Neural crest cell (in vitro differentiated cells): ENCODE measurements around the gene SLC6A1. TPM values are rescaled to one million over a fixed set of nuclear protein-coding genes. Genes with fewer than 3 reads are reported as not detected.

Source experiments
- DNase-seq: peaks from one replicate; pipeline ENCODE4 v3.0.0; 2021; ENCODE audit warnings: low read depth, mixed read lengths, low spot score
- H3K27ac Mint-ChIP-seq: one replicate; pipeline ENCODE4 v1.8.0; 2021; ENCODE audit warnings: mild to moderate bottlenecking, mixed read lengths; ENCODE audit not compliant: unreplicated experiment
- H3K27me3 Mint-ChIP-seq: 2 replicates; pipeline ENCODE4 v1.8.0; 2021; ENCODE audit warnings: low read depth, mild to moderate bottlenecking, mixed read lengths
- H3K36me3 Mint-ChIP-seq: 2 replicates; pipeline ENCODE4 v1.8.0; 2021; ENCODE audit warnings: low read depth, mild to moderate bottlenecking, mixed read lengths
- H3K4me1 Mint-ChIP-seq: 2 replicates; pipeline ENCODE4 v1.8.0; 2021; ENCODE audit warnings: mixed read lengths
- H3K4me3 Mint-ChIP-seq: one replicate; pipeline ENCODE4 v1.8.0; 2021; ENCODE audit warnings: mild to moderate bottlenecking, mixed read lengths
- H3K9me3 Mint-ChIP-seq: 2 replicates; pipeline ENCODE4 v1.8.0; 2021; ENCODE audit warnings: mixed read lengths
- long read RNA-seq: library from polyadenylated mRNA; unstranded; transcript quantifications from one replicate; pipeline ENCODE4 v2.0.0, GENCODE V29; 2020
- total RNA-seq: library from RNA; stranded (reverse); gene quantifications from 2 replicates; pipeline ENCODE4 v1.2.1, GENCODE V29; 2021
- TF ChIP-seq, protein P1 (sequence below): fragments of 200-600 bp; sonication (generic); conservative IDR thresholded peaks from 2 replicates; pipeline ENCODE4 v1.5.0; 2021; ENCODE audit warnings: antibody characterized with exemption, mild to moderate bottlenecking

Gene SLC6A1
- 0.42 and 0.45 TPM in 2 replicates for total RNA-seq
- long read RNA-seq = 0 reads

- H3K27ac Mint-ChIP-seq = no peak within 1 kb of the TSS
- H3K36me3 Mint-ChIP-seq = no peaks in the 10 kb centered on the region
- TF ChIP-seq, protein P1, sequence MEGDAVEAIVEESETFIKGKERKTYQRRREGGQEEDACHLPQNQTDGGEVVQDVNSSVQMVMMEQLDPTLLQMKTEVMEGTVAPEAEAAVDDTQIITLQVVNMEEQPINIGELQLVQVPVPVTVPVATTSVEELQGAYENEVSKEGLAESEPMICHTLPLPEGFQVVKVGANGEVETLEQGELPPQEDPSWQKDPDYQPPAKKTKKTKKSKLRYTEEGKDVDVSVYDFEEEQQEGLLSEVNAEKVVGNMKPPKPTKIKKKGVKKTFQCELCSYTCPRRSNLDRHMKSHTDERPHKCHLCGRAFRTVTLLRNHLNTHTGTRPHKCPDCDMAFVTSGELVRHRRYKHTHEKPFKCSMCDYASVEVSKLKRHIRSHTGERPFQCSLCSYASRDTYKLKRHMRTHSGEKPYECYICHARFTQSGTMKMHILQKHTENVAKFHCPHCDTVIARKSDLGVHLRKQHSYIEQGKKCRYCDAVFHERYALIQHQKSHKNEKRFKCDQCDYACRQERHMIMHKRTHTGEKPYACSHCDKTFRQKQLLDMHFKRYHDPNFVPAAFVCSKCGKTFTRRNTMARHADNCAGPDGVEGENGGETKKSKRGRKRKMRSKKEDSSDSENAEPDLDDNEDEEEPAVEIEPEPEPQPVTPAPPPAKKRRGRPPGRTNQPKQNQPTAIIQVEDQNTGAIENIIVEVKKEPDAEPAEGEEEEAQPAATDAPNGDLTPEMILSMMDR = peak; percentile 24
- peaks cover 10% of the 10 kb centered on the region for H3K4me1 Mint-ChIP-seq
- no peaks in the 10 kb centered on the region for H3K9me3 Mint-ChIP-seq
- H3K4me3 Mint-ChIP-seq = peak within 1 kb of the TSS; percentile 84
- peaks cover 93% of the 10 kb centered on the region for H3K27me3 Mint-ChIP-seq
- DNase-seq = no peak
These were observed at the start of gene SLC6A1 for GRCh38 chr3:10992017-10992942. Gene SLC6A1, plus strand, starts transcription at chr3:10992748. Its CDS starts 24,464 bp downstream, at chr3:11017212.

- H3K9me3 Mint-ChIP-seq = no peaks in the 10 kb centered on the region
- H3K4me3 Mint-ChIP-seq = no peak overlapping the region
- TF ChIP-seq, protein P1 = no peak
- H3K36me3 Mint-ChIP-seq = no peaks in the 10 kb centered on the region
- H3K27ac Mint-ChIP-seq = no peak overlapping the region
- H3K4me1 Mint-ChIP-seq = peaks cover 25% of the 10 kb centered on the region
- H3K27me3 Mint-ChIP-seq = no peaks in the 10 kb centered on the region
- no peak for DNase-seq
These were observed 47.7 kb upstream of the SLC6A1 start for GRCh38 chr3:10944866-10945265.

DNA sequence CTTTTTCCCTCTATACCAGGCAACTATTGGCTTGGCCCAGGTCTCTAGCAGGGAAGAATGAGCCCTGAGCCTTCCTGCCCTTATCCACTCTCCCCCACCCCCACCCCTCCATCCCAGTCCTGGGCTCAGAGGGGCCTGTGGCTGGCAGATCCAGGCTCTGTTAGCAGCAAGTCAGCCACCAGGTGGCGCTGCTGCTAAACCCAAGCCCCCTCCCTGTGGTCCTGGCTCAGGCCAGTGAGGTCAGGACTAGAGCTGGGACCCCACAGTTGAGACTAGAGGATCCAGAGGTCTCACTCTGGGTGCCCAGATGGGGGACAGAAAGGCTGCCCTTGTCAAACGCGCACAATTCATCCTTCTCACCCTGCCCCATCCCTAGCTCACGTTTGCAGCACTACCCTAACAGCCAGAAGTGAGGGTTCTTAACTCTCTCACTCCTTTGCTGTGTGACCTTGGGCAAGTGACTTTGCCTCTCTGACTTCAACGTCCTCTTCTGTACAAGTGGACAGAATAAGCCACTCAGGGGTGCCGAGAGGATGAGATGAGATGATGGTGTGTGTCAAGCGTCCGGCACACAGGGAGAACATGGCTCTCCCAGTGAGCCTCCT is 46.8 kb upstream of the SLC6A1 start:
- Mint-ChIP-seq H3K27ac (no peak overlapping the region), H3K36me3 (no peaks in the 10 kb centered on the region), H3K27me3 (no peaks in the 10 kb centered on the region), H3K4me3 (no peak overlapping the region), H3K9me3 (no peaks in the 10 kb centered on the region), H3K4me1 (peaks cover 26% of the 10 kb centered on the region)
- TF ChIP-seq, protein P1 = peak; percentile 88
- DNase-seq = peak; percentile 84

GRCh38 chr3:10946526-10946925 is 46.0 kb upstream of the SLC6A1 start:
- DNase-seq = no peak
- no peak overlapping the region for H3K27ac Mint-ChIP-seq
- TF ChIP-seq, protein P1 = no peak
- H3K27me3 Mint-ChIP-seq = no peaks in the 10 kb centered on the region
- H3K9me3 Mint-ChIP-seq = no peaks in the 10 kb centered on the region
- H3K36me3 Mint-ChIP-seq = no peaks in the 10 kb centered on the region
- no peak overlapping the region for H3K4me3 Mint-ChIP-seq
- peaks cover 29% of the 10 kb centered on the region for H3K4me1 Mint-ChIP-seq

- Mint-ChIP-seq H3K4me3 (no peak overlapping the region), H3K27ac (no peak overlapping the region), H3K27me3 (no peaks in the 10 kb centered on the region), H3K36me3 (no peaks in the 10 kb centered on the region), H3K4me1 (peaks cover 29% of the 10 kb centered on the region), H3K9me3 (no peaks in the 10 kb centered on the region)
- DNase-seq = no peak
- TF ChIP-seq, protein P1 = no peak
These were observed 44.2 kb upstream of the SLC6A1 start for GRCh38 chr3:10948326-10948725.
